Erythroblast (primary cell): ENCODE measurements around the gene DIPK1A.

Source experiments
- GATA1 ChIP-seq: IDR thresholded peaks from 2 replicates; pipeline ENCODE4 v1.6.1; 2011; ENCODE audit warnings: low read depth, mild to moderate bottlenecking, control low read depth, low read length, moderate library complexity
- POLR2A ChIP-seq: IDR thresholded peaks from 2 replicates; pipeline ENCODE4 v1.6.1; 2011; ENCODE audit warnings: mild to moderate bottlenecking, low read length

DNA sequence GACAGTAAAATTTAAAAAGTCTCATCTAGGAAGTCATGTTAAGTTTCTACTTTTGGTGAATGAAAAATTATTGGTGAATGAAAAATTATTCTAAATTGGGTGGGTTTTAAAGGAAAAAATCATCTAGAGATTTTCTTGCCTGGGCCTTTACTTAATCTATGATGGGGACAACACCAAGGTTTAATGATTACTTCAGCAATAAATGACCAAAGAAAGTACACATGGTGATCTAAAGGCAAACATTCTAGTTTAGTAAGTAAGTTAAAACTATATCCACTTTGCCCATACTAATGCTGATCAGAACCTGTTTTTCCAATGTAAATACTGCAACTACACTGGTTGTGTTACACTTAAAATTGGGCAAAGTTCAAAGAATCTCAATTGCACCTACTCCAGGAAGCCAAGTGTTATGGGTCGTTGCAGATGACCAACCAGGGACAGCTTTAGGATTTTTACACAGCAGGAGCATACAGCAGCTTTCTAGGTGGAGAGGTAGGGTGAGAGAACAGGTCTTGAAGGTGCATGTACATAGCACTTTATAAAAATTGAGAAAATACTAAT, 144.0 kb downstream of the DIPK1A start:
- no peak for TF ChIP-seq POLR2A
- no peak for TF ChIP-seq GATA1
